IPS-15b (cell line): Measurements from ENCODE around the gene SYCE3.
A peak's percentile ranks its signal among the peaks of the same experiment; 100 is the strongest.

Experiments
- H3K27me3 ChIP-seq: one replicate; pipeline ENCODE4 v1.6.1; 2013; ENCODE audit warnings: low read length; ENCODE audit not compliant: control insufficient read depth, insufficient read depth
- H3K36me3 ChIP-seq: one replicate; pipeline ENCODE4 v1.6.1; 2013; ENCODE audit warnings: low read length; ENCODE audit not compliant: control insufficient read depth, insufficient read depth
- H3K4me1 ChIP-seq: one replicate; pipeline ENCODE4 v1.6.1; 2013; ENCODE audit warnings: mild to moderate bottlenecking, low read length; ENCODE audit not compliant: control insufficient read depth, insufficient read depth
- H3K4me3 ChIP-seq: one replicate; pipeline ENCODE4 v1.5.1; 2013; ENCODE audit warnings: low read depth, low read length
- H3K9ac ChIP-seq: one replicate; pipeline ENCODE4 v1.6.1; 2013; ENCODE audit warnings: low read depth, mild to moderate bottlenecking, low read length
- H3K9me3 ChIP-seq: one replicate; pipeline ENCODE4 v1.6.1; 2013; ENCODE audit warnings: mild to moderate bottlenecking, low read length; ENCODE audit not compliant: control insufficient read depth, insufficient read depth

The SYCE3 gene

DNA sequence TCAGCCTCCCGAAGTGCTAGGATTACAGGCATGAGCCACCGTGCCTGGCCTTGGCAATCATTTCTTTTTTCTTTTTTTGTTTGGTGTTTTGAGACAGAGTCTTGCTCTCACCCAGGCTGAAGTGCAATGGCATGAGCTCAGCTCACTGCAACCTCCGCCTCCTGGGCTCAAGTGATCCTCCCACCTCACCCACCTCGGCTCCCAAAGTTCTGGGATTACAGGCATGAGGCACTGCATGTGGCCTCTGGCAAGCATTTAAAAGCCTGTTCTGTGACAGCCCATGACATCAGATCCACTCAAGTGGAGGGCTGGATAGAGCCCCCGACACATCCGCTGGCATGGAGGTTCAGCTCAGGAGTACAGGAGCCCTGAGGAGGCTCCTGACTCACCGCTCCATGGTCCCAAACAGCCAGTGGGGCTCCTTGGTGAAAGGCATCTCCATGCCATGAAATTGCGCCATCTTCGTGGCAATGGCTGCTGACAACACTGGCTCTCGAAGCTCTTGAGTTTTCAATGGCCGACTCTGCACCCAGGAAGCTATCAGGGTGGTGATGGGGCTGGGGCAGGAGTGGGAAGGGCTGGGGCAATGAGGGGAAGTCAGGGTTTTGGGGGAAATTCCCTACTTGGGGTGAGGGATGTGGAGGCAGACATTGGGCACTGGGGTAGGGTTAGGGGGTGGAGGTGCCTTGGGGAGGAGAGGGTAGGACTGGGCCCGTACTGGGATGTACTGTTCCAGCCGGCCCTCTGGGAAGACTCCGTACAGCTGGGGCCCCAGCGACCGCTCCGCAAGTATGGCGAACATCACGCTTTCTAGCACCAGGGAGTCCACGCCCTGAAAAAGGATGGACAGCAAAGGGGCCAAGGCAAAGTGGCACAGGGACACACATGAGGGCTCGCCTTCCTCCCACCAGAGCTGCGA, 18.6 kb upstream of the SYCE3 start:
- no peaks in the 10 kb centered on the region for H3K9me3 ChIP-seq
- peak overlapping the region; percentile 87 for H3K4me3 ChIP-seq
- peaks cover 5% of the 10 kb centered on the region for H3K4me1 ChIP-seq
- H3K9ac ChIP-seq = no peak overlapping the region
- peaks cover 16% of the 10 kb centered on the region for H3K36me3 ChIP-seq
- peaks cover 2% of the 10 kb centered on the region for H3K27me3 ChIP-seq

DNA sequence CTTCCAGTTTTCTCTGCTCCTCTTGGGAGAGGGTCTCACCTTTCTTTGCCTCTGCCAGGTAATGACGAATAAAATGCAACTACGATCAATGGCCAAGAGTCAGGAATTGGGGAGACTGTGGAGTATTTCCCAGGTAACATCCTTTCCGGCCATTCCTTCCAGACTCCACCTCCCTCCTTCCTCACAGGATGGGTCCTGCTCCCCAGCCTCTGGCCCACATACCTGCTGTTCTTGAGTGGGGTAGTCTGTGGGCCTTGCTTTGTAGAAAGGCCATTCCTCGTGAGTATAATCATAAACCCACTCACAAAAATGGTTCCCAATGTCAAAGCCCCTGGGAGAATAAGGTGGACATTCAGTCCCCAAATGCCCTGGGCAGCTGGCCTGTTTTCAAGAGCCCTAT, 17.0 kb upstream of the SYCE3 start:
- H3K9ac ChIP-seq = no peak overlapping the region
- no peaks in the 10 kb centered on the region for H3K9me3 ChIP-seq
- H3K4me1 ChIP-seq = peaks cover 5% of the 10 kb centered on the region
- H3K4me3 ChIP-seq = no peak overlapping the region
- no peaks in the 10 kb centered on the region for H3K27me3 ChIP-seq
- H3K36me3 ChIP-seq = peaks cover 16% of the 10 kb centered on the region

DNA sequence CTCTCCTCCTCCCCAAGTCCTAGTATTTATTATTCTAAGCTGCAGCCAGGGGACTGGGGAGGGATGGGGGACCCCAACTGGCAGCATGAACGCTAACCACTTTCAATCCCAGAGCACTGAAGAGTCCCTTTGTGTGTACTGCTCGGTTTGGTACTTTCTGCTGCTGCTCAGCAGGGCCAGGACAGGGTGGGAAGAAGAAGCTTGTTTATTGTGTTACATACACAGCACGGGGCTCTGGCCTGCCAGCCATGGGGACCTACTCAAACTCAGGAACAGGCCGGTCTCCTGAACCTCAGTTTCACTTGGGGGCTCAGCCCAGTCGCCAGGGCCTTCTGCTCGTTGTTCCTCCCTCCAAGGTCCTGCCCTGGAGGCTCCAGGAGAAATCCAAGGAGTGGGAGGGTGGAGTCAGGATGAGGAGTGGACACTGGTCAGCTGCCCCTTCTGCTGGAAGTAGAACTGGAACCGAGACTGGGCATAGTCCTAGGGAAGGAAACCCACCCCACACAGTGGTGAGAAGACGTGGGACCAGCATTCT, 16.1 kb upstream of the SYCE3 start:
- H3K4me3 ChIP-seq = no peak overlapping the region

GRCh38 chr22:50577987-50578775, 15.5 kb upstream of the SYCE3 start, which contains the start of gene CPT1B:
CPT1B (minus strand) TSS chr22:50578427; CDS start chr22:50577915, 512 bp downstream.
- Histone ChIP-seq H3K9me3 (no peaks in the 10 kb centered on the region), H3K4me3 (no peak within 1 kb of the TSS), H3K9ac (peak within 1 kb of the TSS; percentile 37), H3K27me3 (no peaks in the 10 kb centered on the region), H3K36me3 (peaks cover 26% of the 10 kb centered on the region), H3K4me1 (peaks cover 5% of the 10 kb centered on the region)

More for the DNA sequence above, 16.1 kb upstream of the SYCE3 start:
- Histone ChIP-seq H3K36me3 (peaks cover 20% of the 10 kb centered on the region), H3K27me3 (no peaks in the 10 kb centered on the region), H3K4me1 (peaks cover 5% of the 10 kb centered on the region), H3K9me3 (no peaks in the 10 kb centered on the region), H3K9ac (peak overlapping the region; percentile 37)

DNA sequence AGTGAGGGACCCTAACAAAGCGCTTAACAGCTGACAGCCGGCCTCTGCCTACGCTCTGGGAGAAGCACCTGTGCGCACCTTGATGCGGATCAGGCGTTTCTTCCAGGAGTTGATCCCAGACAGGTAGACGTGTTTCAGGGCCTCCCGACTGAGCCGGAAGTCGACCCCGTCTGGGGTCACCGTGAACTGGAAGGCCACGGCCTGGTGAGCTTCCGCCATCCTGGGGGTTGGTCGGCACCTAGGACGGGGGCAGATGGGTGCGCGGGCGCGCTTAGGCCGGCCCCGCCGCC, 14.9 kb upstream of the SYCE3 start:
- H3K9ac ChIP-seq = no peak overlapping the region

DNA sequence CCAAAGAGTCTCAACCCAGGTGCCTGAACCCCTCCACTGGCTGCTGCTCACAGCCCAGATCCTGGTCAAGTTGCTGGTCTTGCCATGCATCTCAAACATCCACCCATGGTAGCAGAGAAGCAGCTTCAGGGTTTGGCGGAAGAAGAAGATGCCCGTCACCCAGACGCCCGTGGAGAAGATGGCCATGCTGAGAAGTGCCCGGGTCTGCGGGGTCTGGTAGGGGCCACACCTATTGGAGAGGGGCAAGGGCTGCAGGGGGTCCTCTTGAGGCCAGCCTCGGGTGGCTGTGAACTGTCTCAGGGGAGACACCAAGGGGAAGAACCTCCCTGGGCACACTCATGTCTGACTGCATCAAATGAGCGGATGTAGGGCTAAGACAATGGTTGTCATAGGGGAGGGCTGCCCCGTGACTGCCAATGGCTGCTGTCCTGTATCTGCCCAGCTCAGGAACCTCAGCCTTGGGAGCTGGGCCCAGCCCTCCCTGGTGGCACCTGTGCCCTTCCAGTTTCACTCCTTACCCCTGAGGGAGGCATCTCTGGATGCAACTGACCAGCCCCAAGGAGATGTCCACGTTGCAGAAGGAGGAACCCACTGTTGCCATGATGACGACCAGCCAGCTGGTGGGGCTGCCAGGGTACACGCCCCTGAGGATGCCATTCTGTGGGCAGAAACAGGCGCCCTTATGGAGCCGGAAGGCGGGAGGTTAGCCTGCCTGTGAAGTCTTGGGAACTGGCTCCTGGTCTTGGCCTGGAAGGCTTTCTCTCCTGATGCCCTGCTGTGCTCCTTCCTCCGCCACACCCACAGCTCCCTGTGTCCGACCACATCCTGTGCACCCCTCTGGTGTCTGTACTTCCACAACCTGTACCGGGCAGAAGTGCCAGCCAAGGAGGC, 14.3 kb upstream of the SYCE3 start:
- H3K9me3 ChIP-seq = no peaks in the 10 kb centered on the region
- peaks cover 31% of the 10 kb centered on the region for H3K36me3 ChIP-seq
- no peaks in the 10 kb centered on the region for H3K27me3 ChIP-seq
- no peak overlapping the region for H3K4me3 ChIP-seq
- no peak overlapping the region for H3K9ac ChIP-seq
- peaks cover 5% of the 10 kb centered on the region for H3K4me1 ChIP-seq

More for the DNA sequence above, 14.9 kb upstream of the SYCE3 start:
- Histone ChIP-seq H3K9me3 (no peaks in the 10 kb centered on the region), H3K4me1 (peaks cover 5% of the 10 kb centered on the region), H3K27me3 (no peaks in the 10 kb centered on the region), H3K36me3 (peaks cover 31% of the 10 kb centered on the region), H3K4me3 (no peak overlapping the region)

- Histone ChIP-seq H3K4me3 (no peak overlapping the region), H3K9me3 (no peaks in the 10 kb centered on the region), H3K4me1 (peaks cover 5% of the 10 kb centered on the region), H3K27me3 (no peaks in the 10 kb centered on the region), H3K9ac (no peak overlapping the region), H3K36me3 (peaks cover 41% of the 10 kb centered on the region)
Observed at GRCh38 chr22:50576070-50576469, 13.4 kb upstream of the SYCE3 start.

DNA sequence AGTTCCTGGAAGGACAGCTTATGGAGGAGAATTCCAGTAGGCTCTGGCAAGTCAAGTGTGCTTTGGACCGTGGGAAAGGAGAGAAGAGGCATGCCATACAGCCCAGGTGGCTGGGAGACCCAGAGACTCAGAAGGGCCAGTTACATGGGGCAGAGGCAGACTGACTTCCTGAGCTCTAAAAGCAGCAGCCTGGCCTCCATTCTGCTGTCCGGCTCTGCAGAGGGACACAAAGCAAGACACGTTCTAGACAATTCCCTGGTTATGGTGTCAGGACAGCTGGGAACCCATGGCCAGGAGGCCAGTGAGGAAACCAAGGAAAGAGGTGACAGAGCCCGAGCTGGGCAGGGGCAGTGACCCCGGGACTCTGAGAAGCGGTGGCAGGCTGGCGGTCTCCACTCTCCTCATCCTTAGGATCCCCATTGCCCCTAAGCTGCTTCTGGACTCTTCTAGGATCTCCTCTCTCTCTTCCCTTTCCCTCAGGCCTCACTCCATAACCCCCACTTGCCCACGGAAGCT, 12.8 kb upstream of the SYCE3 start:
- Histone ChIP-seq H3K36me3 (peaks cover 47% of the 10 kb centered on the region), H3K9me3 (no peaks in the 10 kb centered on the region), H3K9ac (no peak overlapping the region), H3K4me1 (peaks cover 5% of the 10 kb centered on the region), H3K27me3 (no peaks in the 10 kb centered on the region), H3K4me3 (no peak overlapping the region)

DNA sequence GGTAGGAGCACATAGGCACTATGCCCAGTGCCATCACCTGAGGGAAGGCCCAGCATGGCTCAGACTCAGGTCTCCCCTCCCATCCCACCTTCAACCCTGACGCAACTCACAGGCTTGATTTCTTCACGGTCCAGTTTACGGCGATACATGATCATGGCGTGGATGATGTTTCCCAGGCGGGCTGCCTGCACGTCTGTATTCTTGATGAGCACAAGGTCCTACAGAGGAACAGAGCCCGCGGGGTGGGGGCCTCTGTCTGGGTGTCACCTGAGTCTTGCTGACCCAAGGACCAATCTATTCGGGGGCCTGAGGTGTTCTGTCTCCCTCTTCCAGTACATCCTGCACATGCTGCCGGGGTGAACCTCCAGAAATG, 11.7 kb upstream of the SYCE3 start:
- peaks cover 45% of the 10 kb centered on the region for H3K36me3 ChIP-seq
- no peaks in the 10 kb centered on the region for H3K27me3 ChIP-seq
- no peak overlapping the region for H3K4me3 ChIP-seq
- H3K4me1 ChIP-seq = peaks cover 5% of the 10 kb centered on the region
- H3K9ac ChIP-seq = no peak overlapping the region
- H3K9me3 ChIP-seq = no peaks in the 10 kb centered on the region

GRCh38 chr22:50573491-50574382, 11.0 kb upstream of the SYCE3 start:
- Histone ChIP-seq H3K9me3 (no peaks in the 10 kb centered on the region), H3K4me3 (no peak overlapping the region), H3K4me1 (peaks cover 3% of the 10 kb centered on the region), H3K36me3 (peaks cover 47% of the 10 kb centered on the region), H3K27me3 (no peaks in the 10 kb centered on the region), H3K9ac (no peak overlapping the region)
